GM18873 (cell line): Measurements from ENCODE around the gene ADNP.

Experiments used
- ATAC-seq: cut with Tn5 transposase; IDR thresholded peaks from one replicate; pipeline ENCODE4 v1.9.1; 2021; ENCODE audit warnings: mild to moderate bottlenecking, moderate library complexity, moderate number of reproducible peaks; ENCODE audit not compliant: unreplicated experiment, low FRiP score

Gene ADNP

GRCh38 chr20:50874758-50875665 is 56.2 kb downstream of the ADNP start:
- ATAC-seq, result no peak

DNA sequence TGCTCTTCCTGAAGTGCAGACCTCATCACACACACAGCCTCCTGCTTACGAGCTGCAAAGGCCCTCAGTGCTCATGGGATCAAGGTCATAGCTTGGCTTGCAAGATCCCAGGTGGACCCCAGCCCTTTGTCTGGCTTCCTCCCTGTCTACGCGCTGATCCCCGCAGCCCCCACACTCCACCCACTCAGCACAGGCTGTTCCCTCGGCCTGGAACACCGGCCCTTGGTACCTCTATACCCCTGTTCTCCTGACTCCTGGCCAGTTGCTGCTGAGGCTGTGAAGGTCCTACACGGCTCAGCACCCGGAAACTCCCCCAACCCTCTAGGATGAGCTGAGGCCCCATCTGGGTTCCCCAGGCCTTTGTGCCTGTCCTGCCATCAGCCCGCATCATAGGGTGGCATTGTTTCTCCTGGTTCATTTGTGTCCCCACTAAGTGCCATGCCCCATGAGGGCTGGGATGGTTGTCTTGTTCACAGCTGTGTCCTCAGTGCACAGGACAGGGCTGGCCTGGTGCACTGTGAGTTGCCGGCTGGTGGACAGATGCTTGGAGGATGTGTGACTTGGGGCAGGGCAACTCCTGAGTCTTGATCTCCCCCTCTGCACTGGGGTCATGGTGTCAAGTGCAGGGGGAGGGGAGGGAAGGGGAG is 57.0 kb downstream of the ADNP start:
- no peak for ATAC-seq

DNA sequence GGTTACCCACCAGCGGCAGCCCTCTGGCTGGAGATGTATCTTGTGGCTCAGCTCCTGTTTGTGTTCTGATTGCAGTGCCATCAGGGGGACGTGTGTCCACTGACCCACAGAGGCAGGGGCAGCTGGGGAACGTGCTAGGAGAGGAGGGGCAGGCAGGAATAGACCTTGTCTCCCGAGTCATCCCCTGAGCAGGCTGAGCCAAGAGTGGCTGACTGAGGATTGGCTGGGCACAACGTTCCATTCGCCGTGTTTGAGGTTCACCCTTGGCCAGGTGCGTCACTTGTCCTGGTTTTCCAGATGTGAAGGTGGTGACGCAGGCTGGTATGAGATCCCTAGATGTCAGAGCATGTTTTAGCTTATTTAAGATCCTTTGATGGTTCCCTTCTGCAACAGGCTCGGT is 57.7 kb downstream of the ADNP start:
- no peak for ATAC-seq

- no peak for ATAC-seq
Measured at GRCh38 chr20:50872560-50873425, 58.4 kb downstream of the ADNP start.

DNA sequence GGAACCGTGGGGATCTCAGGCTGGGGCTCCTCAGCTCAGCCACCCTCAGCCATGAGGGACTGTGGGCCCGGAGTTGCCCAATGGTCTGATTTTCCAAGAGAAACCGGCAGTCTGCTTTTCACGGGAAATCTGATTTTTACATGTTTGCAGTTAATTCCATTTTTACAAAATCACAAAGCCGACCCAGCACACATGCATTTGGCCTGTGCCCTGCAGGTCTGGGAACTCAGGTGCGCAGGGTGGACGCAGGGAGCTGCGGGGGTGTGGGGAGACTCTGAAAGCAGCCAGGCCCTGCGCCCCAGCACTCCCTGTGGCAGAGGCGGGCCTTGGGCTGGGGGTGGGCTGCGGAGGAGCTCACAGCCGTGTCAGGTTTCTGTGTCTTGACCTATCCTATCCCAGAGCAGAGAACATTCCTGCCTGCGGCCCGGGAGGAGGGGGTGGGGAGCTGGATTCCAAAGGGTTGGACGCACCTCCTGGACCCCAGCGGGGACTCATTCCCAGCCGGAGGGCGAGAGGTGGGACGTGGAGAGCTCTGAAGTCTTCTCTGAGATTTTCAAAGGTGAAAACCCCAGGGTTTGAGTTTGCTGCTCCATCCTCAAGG is 60.6 kb downstream of the ADNP start:
- ATAC-seq, result no peak

GRCh38 chr20:50868509-50869495 is 62.4 kb downstream of the ADNP start:
- no peak for ATAC-seq

DNA sequence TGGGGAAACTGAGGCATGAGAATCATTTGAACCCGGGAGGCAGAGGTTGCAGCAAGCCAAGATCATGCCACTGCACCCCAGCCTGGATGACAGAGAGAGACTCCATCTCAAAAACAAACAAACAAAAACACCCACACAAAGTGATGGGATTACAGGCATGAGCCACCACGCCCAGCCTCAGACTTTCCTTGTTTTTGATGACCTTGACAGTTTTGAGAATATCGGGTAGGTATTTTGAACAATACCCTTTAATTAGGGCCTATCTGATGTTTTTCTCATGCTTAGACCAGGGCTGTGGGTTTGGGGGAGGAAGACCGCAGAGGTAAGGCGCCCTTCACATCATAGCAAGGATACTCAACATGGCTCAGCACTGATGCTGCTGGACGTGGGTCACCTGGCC is 63.4 kb downstream of the ADNP start:
- no peak for ATAC-seq

DNA sequence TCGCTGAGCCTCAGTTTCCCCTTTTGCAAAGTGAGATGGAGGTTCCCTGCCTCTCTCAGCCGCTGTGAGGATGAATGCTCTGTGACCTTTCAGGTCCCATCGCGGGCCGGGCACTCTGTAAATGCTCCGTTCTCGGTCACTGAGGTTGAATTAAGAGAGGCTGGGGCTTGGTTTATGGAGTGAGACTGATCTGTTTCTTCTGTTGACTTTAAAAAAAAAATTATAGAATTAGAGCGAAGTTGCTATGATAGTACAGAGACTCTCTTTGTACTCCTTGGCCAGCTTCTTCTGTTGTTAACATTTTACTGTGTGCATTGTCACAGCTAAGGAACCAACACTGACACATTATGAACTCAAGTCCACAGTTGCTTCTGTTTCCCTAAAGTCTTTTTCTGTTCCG is 64.4 kb downstream of the ADNP start:
- no peak for ATAC-seq

DNA sequence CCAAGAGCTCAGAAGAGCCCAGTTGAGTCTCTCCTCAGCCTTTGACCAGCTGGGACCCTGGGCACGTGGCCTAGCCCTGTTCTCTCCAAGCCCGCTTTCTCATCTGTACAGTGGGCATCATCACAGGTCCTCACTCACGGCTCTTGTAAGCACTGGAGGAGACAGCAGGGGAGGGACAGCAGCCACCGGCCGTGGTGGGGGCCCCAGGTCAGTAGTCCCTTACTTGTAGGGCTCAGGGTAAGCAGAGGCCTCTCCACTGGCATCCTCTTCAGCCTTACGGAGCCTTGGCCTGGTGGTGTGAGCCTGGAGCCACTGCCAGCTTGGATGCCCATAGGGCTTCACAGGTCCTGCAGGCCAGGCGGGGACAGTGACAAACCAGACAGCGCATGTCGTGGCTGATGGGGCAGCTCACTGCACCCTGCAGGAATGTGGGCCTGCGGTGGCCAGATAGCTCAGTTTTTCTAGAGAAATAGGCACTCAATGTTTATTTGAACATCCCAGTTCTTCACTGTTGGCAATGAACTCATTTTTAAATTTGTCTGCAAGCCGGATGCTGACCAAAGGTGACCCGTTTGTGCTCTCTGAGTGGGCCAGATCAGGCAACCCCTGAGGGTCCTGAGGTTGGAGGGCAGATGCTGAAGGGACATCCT is 65.1 kb downstream of the ADNP start:
- no peak for ATAC-seq

DNA sequence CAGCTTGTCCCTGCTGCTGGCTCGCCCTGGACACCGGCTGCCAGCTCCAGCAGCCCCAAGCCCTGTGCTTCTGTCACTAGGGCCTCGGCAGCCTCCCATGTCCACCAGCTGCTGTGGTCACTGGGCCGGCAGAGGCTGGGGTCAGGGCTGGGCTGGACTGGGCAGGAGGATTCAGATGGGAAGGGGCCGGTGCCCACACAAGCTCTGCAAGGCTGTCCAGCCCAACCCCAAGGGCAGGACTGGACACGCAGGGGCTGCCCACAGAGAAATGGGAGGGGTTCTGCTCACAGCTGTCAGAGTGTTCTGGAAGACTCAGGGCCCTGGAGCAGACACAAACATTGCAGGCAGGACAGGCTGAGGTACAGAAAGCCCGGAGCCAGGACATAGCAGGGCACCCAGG is 65.6 kb downstream of the ADNP start:
- ATAC-seq, result no peak

DNA sequence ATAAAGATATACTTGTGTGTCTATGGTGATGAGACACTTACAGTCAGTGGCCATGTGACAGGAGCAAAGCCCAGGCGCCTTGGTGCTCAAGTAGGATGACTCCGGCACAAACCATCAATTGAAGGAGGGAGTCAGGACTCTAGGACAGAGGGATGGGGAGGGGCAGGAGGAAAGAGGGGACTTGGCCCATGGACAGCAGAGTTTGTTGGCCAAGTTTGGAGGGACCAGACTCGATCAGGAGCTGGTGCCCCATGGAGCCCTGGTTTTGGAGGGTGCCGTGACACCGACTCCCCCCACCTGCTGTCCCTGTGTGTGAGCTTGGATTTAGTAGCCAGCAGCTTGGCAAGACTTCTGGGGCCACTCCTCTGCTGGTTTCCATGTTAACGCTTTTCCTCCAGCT is 66.1 kb downstream of the ADNP start:
- no peak for ATAC-seq

GRCh38 chr20:50862546-50862945 is 68.7 kb downstream of the ADNP start:
- ATAC-seq, result no peak

GRCh38 chr20:50861012-50861411 is 70.2 kb downstream of the ADNP start:
- ATAC-seq, result no peak

DNA sequence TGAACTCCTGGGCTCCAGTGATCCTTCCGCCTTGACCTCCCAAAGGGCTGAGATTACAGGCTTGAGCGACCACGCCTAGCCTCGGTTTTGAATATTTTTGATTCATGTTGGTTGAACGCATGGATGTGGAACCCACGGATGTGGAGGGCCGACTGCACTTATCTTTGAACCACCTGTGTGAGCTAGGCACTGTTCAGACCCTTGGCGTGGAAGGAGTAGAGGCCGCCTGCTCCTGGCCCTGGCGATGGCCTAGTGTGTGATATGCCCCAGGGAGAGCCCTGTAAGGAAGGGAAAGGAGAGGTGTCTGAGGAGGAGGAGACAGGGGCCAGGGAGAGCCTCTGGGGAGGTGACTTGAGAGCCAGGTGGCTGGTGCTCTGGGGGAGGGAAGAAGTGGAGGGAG is 72.1 kb downstream of the ADNP start:
- no peak for ATAC-seq

DNA sequence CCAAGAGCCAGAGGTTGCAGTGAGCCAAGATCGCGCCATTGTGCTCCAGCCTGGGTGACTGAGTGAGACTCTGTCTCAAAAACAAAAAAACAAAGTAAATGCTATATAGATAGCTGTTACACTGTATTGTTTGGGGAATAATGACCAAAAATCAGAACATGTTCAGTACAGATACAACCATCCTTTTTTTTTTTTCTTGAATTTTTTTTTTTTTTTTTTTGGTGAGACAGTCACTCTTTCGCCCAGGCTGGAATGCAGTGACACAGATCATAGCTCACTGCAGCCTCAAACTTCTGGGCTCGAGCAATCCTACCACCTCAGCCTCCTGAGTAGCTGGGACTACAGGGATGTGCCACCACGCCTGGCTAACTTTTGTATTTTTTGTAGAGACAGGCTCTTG is 72.7 kb downstream of the ADNP start:
- ATAC-seq, result no peak

GRCh38 chr20:50857348-50857747 is 73.9 kb downstream of the ADNP start:
- no peak for ATAC-seq

DNA sequence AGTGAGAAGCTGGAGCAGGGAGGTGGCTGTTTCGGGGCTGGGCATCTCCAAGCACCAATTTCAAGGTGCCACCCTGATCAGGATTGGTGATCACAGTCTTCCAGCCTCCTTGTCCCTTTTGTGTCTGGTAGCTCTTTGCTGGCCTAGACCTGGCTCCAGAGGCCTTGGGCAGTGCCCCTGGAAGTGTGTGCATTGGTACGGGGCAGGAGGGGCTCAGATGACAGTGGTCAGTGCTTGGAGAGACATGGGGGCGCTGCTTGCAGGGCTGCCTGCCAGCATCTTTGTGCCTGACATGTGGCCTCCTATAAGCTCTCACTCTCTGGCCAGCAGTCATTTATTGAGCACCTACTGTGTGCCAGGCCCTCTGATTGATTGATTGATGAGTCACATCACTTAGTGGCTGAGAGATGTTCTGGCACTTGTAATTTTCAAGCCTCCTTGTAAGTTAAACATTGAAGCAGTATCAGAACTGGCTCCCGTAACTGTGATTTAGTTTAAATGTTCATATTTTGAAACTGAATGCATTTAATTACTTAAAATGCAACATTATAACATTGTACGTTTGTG is 74.7 kb downstream of the ADNP start:
- no peak for ATAC-seq
